Subcutaneous adipose tissue (tissue), 4 donors: Measurements from ENCODE around the gene LSG1. TPM values are rescaled to one million over a fixed set of nuclear protein-coding genes. Genes with fewer than 3 reads are reported as not detected.

Experiments
- CTCF ChIP-seq: fragments of 450-650 bp; IDR thresholded peaks from one replicate; pipeline ENCODE4 v1.5.1; 2016; ENCODE audit warnings: low read depth, mild to moderate bottlenecking, control low read depth, antibody characterized with exemption, moderate library complexity
- total RNA-seq, 4 donors: library from RNA; depleted of rRNA; stranded (reverse); fragments of >200 nt; gene quantifications; one replicate each; pipeline ENCODE4 v1.1.0, GENCODE V29; 2016

LSG1 gene
- total RNA-seq, 4 donors from 2014 or later: 27.5 to 49.9 (median 38.9) TPM

DNA sequence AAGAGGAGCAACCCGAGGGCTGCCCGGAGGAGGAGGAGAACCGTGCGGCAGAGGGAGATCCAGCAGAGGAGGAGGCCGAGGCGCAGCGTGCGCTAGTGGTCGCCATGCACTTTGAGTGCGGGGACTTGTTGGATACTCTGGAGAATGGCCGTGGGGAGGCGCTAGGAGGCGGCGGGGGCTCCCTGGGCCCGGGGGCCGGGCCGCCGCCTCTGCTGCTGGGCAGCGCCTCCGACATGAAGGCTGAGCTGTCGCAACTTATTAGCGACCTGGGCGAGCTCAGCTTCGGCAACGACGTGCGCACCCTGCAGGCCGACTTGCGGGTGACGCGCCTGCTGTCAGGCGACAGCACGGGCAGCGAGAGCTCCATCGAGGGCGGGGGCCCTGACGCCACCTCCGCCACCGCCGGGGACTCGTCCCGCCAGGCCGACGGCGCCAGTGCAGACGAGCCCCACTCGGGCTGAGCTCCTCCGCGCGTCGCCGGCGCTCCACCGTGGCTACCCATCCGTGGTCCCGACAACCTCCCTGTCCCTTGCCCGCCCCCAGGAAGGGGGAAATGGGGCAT is 15.7 kb upstream of the LSG1 start:
- TF ChIP-seq CTCF: no peak

- TF ChIP-seq CTCF: no peak
Observed at GRCh38 chr3:194686816-194687637, 15.0 kb upstream of the LSG1 start.

DNA sequence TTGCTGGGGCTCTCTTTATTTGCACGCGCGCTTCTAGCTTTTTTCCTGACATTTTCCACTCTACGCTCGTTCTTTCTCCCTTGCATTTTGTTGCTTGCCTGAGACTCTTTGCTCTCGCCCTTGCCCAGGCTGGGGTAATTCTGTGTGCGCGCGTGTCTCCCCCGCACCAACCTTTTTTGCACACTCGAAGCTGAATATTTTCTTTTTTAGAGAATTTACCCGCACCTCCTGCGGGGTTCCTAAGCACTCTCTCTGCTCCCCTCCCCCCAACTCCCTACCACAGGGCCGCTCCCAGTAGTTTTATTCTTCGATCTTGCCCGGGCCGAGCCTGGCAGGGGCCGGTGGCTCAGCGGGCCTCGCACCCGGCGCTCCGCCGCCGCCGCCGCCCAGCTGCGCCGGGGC is 14.4 kb upstream of the LSG1 start:
- no peak for TF ChIP-seq CTCF

DNA sequence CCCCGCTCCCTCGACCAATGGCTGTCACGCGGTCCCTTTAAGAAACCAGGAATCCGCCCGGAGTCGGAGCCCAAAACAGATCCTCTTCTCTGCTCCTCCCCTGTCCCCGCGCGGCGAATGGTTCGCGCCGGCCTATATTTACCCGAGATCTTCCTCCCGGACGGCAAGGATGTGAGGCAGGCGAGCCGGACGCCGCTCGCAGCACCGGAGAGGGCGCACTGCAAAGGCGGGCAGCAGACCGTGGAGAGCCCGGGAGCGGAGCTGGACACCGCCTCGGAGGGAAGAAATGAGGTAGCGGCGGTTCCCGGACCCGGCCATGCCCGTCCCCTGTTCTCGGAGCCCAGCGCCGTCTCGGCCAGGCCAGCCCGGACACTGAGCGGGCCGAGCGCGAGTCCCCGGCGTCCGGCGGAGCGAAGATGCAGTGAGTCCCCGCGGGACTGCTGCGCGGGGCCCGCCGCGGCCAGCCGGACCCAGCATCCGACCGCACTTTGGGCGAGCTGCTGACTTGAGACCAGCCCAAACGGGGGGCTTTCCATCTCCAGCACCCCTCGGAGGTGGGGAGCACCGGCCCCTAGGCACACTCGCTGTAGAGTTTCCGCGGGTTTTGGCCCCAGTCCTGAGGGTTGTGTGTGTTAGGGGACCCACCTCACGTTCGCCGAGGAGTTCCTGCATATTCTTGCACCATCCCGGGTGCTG is 13.9 kb upstream of the LSG1 start, which contains the start of gene FAM43A:
Gene FAM43A, plus strand, starts transcription at position 166 of the 696 bp plus-strand sequence. CDS start 944 bp downstream, outside the sequence.
- no peak for TF ChIP-seq CTCF

DNA sequence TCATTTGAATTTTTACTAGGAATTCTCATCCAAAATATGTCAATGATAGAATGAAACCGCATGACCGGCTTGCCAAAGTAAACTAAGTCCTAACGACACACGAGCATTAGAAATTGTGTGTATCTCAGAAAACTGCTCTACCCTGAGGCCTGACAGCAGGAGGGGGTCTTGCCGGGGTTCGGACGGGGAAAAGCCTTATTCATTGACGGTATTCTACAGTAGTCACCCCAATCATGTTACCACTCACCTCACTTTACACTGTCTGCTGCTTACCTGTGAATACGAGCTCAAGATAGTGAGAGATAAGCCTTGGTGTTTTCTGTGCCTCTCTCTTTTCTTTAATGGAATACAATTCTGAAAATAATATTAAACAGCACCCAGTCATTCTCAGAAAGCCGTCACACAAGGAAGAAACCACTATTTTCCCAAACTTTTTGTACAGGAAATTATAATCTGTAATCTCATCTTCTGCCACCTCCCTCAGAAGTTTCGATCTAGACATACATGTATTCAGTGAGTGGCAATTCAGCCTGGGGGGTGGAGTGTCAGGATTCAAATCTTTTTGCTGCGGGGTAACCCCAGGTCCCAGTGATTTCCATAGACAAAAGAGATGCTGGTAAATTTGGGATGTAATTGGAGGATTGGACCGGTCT is 13.2 kb upstream of the LSG1 start:
- TF ChIP-seq CTCF: no peak

DNA sequence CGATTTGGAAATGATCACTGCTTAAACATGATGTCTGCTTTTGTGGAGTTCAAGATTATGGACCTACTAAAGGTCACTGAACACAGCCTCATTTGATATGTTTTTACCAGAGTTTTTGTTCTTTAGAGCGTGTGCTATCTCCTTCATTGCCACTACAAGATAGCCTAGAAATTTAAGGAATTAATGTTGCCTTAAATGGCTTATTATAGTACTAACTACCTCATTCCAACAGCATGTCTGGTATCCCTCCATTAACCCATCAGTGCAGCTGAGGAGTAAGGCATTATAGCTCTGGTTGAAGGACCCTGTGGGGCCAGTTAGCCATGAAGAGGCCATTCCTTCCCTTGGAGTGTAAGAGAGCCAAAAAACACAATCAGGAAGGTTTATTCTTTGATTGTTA is 11.4 kb upstream of the LSG1 start:
- no peak for TF ChIP-seq CTCF
